Natural killer cell (primary cell): Measurements from ENCODE around the gene OR10G3. TPM values are rescaled to one million over a fixed set of nuclear protein-coding genes. Genes with fewer than 3 reads are reported as not detected.

Source experiments
- ATAC-seq, 3 donors: fragments of 150-1000 bp in 2 of 3; fragments of 200-7000 bp in 1 of 3; cut with Tn5 transposase; 1 replicate in 1 of 3; 2 replicates in 2 of 3; pipeline ENCODE4 v1.10.0; 2021; ENCODE audit warnings: mild to moderate bottlenecking in 2 of 3, moderate library complexity in 2 of 3
- DNase-seq, 2 donors: peaks; one replicate each; pipeline versions ENCODE4 v3.0.0 to v3.0.0-alpha.2; 2013 to 2021; ENCODE audit warnings: mixed read lengths in 1 of 2
- H3K27ac ChIP-seq: one replicate; pipeline ENCODE4 v1.5.1; 2013; ENCODE audit warnings: mild to moderate bottlenecking, low read length
- H3K27me3 ChIP-seq: one replicate; pipeline ENCODE4 v1.6.1; 2013; ENCODE audit warnings: low read length; ENCODE audit not compliant: control insufficient read depth, insufficient read depth
- H3K36me3 ChIP-seq: one replicate; pipeline ENCODE4 v1.6.1; 2013; ENCODE audit warnings: low read length; ENCODE audit not compliant: control insufficient read depth, insufficient read depth
- H3K4me1 ChIP-seq: one replicate; pipeline ENCODE4 v1.6.1; 2013; ENCODE audit warnings: low read length; ENCODE audit not compliant: control insufficient read depth, insufficient read depth
- H3K4me3 ChIP-seq: one replicate; pipeline ENCODE4 v1.5.1; 2013; ENCODE audit warnings: low read length
- H3K9me3 ChIP-seq: one replicate; pipeline ENCODE4 v1.6.1; 2013; ENCODE audit warnings: low read length; ENCODE audit not compliant: control insufficient read depth, insufficient read depth
- H3K27ac Mint-ChIP-seq, 2 donors: one replicate each; pipeline ENCODE4 v1.8.0; 2022; ENCODE audit warnings: mild to moderate bottlenecking in 2 of 2, mixed read lengths in 2 of 2, moderate library complexity in 1 of 2
- H3K27me3 Mint-ChIP-seq, 2 donors: one replicate each; pipeline ENCODE4 v1.8.0; 2022; ENCODE audit warnings: low read depth in 2 of 2, mixed read lengths in 2 of 2
- H3K36me3 Mint-ChIP-seq: one replicate; pipeline ENCODE4 v1.8.0; 2022; ENCODE audit warnings: mixed read lengths
- H3K4me1 Mint-ChIP-seq, 2 donors: one replicate each; pipeline ENCODE4 v1.8.0; 2022; ENCODE audit warnings: mixed read lengths in 2 of 2
- H3K4me3 Mint-ChIP-seq: one replicate; pipeline ENCODE4 v1.8.0; 2022; ENCODE audit warnings: mild to moderate bottlenecking, moderate library complexity, mixed read lengths
- H3K9me3 Mint-ChIP-seq, 2 donors: one replicate each; pipeline ENCODE4 v1.8.0; 2022; ENCODE audit warnings: mixed read lengths in 2 of 2
- CTCF ChIP-seq: fragments of 200-600 bp; IDR thresholded peaks from one replicate; pipeline ENCODE4 v1.8.0; 2022; ENCODE audit warnings: antibody characterized with exemption
- WGBS: methylation state at CpG from one replicate; pipeline ENCODE4 v1.1.7; 2013; ENCODE audit warnings: missing lambda C conversion rate; ENCODE audit not compliant: insufficient coverage; 5-methylcytosine and 5-hydroxymethylcytosine counted together
- intact Hi-C: fragments of 100-400 bp; cut with micrococcal nuclease; formaldehyde crosslinking; loops from one replicate; pipeline ENCODE4 v1.14.2; 2022
- total RNA-seq, 4 donors: library from RNA; stranded (reverse); fragments of 120-200 nt in 1 of 4; gene quantifications; one replicate each; pipeline versions ENCODE4 v1.2.3 to v1.2.4, GENCODE V29; 2013 to 2022

The OR10G3 gene
- total RNA-seq, 3 donors from 2014 or later (not counting 1 experiment from before 2014, with no cell fraction given): not detected

GRCh38 chr14:21526672-21527317 is 53.1 kb downstream of the OR10G3 start:
- H3K4me1 Mint-ChIP-seq: peaks cover 13 to 19% of the 10 kb centered on the region in 2 donors
- TF ChIP-seq CTCF: no peak
- no peaks in the 10 kb centered on the region for H3K9me3 Mint-ChIP-seq
- no peaks in the 10 kb centered on the region for H3K27me3 Mint-ChIP-seq
- 28% methylated on average over 11 of the region's 13 CpGs for WGBS
- ATAC-seq (no peak), DNase-seq (no peak)
- intact Hi-C loops: no loop called here
- peak overlapping the region; percentile 60 for H3K4me3 ChIP-seq
- no peaks in the 10 kb centered on the region for H3K36me3 ChIP-seq
- H3K27me3 ChIP-seq: no peaks in the 10 kb centered on the region
- H3K9me3 ChIP-seq: no peaks in the 10 kb centered on the region
- H3K27ac ChIP-seq: no peak overlapping the region
- H3K36me3 Mint-ChIP-seq: no peaks in the 10 kb centered on the region
- peak overlapping the region; percentile 86 for H3K4me3 Mint-ChIP-seq
- peaks cover 19% of the 10 kb centered on the region for H3K4me1 ChIP-seq
- peak overlapping the region in 1 of 2 donors; percentile 75 for H3K27ac Mint-ChIP-seq

DNA sequence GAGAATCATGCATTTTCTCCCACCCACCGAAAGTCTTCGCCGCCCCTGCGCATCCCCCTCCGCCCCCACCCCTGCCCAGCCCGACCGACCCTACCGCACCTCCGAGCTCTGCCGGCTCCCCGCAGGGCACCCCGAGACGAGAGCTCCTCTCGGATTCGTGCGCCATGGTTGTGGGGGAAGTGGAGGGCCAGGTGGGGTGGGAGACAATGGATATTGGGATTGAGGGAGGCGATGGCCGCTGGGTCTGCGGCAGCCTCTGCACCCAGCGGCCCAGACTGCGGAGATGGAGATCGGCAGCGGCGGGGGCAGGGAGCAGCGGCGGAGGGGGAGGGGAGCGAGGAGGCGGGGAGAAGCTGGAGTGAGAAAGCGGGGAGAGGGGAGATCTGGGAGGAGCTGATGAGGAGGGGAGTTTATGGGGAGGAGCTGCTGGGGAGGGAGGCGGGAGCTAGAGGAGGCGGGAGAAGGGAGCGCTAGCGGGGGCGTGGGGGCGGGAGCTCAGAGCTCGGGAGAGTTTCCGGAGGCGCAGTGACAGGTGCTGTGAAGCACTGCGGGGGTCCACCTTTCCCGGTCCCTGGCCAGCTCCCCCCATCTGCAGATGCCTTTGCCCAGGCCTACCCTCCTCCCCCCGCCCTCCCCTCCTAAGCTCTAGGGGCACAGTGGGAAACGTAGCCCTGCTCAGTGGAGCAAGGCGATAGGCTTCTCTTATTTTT is 53.8 kb downstream of the OR10G3 start, which contains the start of gene SALL2:
TSS of gene SALL2 (minus strand) at position 385 of the 710 bp plus-strand sequence. CDS start at position 166, 219 bp downstream.
- H3K27ac Mint-ChIP-seq: peak within 1 kb of the TSS in 1 of 2 donors; percentile 75
- peaks cover 13 to 19% of the 10 kb centered on the region in 2 donors for H3K4me1 Mint-ChIP-seq
- 2% methylated on average over 35 of the region's 43 CpGs for WGBS
- no peaks in the 10 kb centered on the region for H3K9me3 Mint-ChIP-seq
- Histone ChIP-seq H3K36me3 (no peaks in the 10 kb centered on the region), H3K9me3 (no peaks in the 10 kb centered on the region), H3K4me3 (peak within 1 kb of the TSS; percentile 60), H3K27ac (no peak within 1 kb of the TSS), H3K27me3 (no peaks in the 10 kb centered on the region), H3K4me1 (peaks cover 19% of the 10 kb centered on the region)
- intact Hi-C loops: no loop called here
- no peaks in the 10 kb centered on the region for H3K27me3 Mint-ChIP-seq
- TF ChIP-seq CTCF: no peak
- DNase-seq (peak; percentile 29 to 78), ATAC-seq (peak; percentile 77 to 87 (median 82))
- peak within 1 kb of the TSS; percentile 86 for H3K4me3 Mint-ChIP-seq
- H3K36me3 Mint-ChIP-seq: no peaks in the 10 kb centered on the region

GRCh38 chr14:21525571-21525961 is 54.3 kb downstream of the OR10G3 start:
- DNase-seq (no peak), ATAC-seq (no peak)
- H3K36me3 Mint-ChIP-seq: no peaks in the 10 kb centered on the region
- peak overlapping the region; percentile 60 for H3K4me3 ChIP-seq
- WGBS: 93% methylated on average over 7 of the region's 12 CpGs
- peaks cover 19% of the 10 kb centered on the region for H3K4me1 ChIP-seq
- no peaks in the 10 kb centered on the region for H3K27me3 ChIP-seq
- no peak overlapping the region for H3K27ac ChIP-seq
- intact Hi-C loops: no loop called here
- peak overlapping the region in 1 of 2 donors; percentile 75 for H3K27ac Mint-ChIP-seq
- H3K27me3 Mint-ChIP-seq: no peaks in the 10 kb centered on the region
- H3K4me3 Mint-ChIP-seq: peak overlapping the region; percentile 86
- no peaks in the 10 kb centered on the region for H3K9me3 ChIP-seq
- TF ChIP-seq CTCF: no peak
- H3K9me3 Mint-ChIP-seq: no peaks in the 10 kb centered on the region
- no peaks in the 10 kb centered on the region for H3K36me3 ChIP-seq
- peaks cover 13 to 19% of the 10 kb centered on the region in 2 donors for H3K4me1 Mint-ChIP-seq
